Activated T-cell treated with anti-CD3 and anti-CD28 coated beads for 48 hours (primary cell): ENCODE results near the gene ARL15.

Source experiments
- DNase-seq: peaks from one replicate; pipeline ENCODE4 v3.0.0-alpha.2; 2020; ENCODE audit warnings: low read depth

ARL15 gene

GRCh38 chr5:53936481-53937352 is 373.7 kb downstream of the ARL15 start:
- no peak for DNase-seq

GRCh38 chr5:53934151-53934820 is 376.1 kb downstream of the ARL15 start:
- no peak for DNase-seq

GRCh38 chr5:53932351-53932750 is 378.0 kb downstream of the ARL15 start:
- DNase-seq, result no peak

DNA sequence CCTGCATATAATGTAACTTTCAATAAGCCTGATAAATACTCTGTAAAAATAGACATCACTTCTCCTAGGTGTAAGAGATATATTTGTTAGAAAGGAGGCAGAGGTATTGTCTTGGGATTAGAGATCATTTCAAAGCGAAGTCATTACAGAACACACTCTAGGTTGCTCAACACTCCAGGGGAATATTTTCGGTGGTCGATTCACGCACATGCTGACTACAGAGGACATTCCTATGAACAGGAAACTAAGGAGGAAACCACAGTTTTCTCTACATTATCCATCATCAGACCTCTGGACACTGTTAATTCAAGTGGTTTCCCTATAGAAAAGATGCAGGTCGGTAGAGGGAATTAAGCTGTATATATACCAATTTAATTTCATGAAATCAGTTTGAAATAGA is 379.9 kb downstream of the ARL15 start:
- DNase-seq, result no peak

GRCh38 chr5:53929570-53929969 is 380.8 kb downstream of the ARL15 start:
- no peak for DNase-seq

GRCh38 chr5:53929152-53929551 is 381.2 kb downstream of the ARL15 start:
- no peak for DNase-seq

- no peak for DNase-seq
Measured at GRCh38 chr5:53928641-53929040, 381.7 kb downstream of the ARL15 start.

- DNase-seq, result no peak
Measured at GRCh38 chr5:53927668-53928247, 382.6 kb downstream of the ARL15 start.

DNA sequence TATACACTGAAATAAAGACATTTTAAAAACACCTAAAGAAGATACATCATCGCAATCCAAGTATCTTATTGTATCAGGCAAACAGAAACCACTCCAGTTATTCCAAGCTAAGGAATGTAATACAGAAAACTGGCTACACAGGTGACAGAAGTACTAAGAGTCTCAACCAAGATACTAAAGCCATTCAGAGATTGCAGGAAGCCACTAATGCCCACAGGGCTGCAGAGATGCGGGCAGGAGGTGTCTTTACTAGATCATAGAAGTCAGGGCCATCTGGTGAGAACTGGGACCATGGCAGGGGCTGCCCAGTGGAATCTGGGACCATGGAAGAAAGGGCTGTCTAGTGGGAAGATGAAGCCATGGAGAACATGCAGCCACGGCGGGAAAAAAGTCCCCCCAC is 384.3 kb downstream of the ARL15 start:
- no peak for DNase-seq

DNA sequence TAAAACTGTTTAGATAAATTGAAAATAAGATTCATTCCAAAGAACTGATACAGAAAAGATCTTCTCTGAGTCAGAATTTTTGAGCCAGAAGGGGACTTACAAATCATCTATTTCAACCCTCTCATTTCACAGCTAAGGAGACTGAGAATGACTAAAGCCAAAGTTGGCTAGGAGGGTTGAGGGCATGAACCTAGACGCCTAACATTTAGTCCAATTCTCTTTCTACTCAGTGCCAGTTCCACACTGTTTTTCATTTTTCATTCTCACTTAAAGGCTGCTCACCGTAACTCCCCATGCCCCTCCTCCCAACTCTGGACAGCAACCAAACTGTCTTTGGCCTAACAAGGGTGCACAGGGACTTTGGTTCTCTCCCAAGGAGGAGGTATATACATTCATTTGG is 386.0 kb downstream of the ARL15 start:
- no peak for DNase-seq

GRCh38 chr5:53923961-53924360 is 386.4 kb downstream of the ARL15 start:
- no peak for DNase-seq

GRCh38 chr5:53922508-53923498 is 387.6 kb downstream of the ARL15 start:
- DNase-seq, result no peak

GRCh38 chr5:53917826-53918225 is 392.5 kb downstream of the ARL15 start:
- no peak for DNase-seq

GRCh38 chr5:53917095-53917494 is 393.3 kb downstream of the ARL15 start:
- DNase-seq, result no peak

GRCh38 chr5:53915120-53915519 is 395.3 kb downstream of the ARL15 start:
- no peak for DNase-seq

DNA sequence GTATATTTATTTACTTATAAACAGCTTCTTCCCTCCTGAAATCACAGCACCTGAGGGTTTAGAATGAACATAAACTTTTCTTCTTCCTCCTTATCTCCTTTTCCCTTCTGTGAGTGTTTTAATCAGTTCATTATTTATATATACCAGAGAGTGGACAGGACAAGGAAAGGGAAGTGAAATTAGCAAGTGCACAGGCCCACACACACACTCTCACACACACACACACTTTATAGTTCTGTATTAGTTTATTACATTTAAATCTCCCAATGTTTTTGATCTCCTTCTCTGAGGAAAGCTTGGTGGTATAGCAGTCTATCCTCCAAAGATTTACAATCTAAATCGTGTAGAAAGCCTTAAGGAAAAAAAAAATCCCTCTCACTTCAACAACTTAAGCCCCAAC is 396.4 kb downstream of the ARL15 start:
- DNase-seq, result no peak

DNA sequence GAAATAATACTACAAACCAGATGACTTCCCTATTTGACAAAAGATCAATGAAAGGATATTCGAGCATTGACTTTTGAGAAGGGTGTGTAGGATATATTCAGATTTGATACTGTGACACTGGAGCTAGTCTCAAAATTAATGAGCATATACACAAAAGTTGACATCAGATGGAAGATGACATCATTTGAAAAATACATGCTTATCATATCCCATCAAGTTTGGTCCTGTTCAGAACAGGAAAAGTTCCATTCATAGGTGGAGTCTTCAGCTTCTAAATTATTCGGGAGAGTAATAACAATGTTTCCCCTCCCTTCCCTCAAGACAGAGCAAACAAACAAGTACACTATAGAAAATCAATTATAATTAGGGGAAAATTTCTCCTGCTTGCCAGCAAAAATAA is 401.6 kb downstream of the ARL15 start:
- no peak for DNase-seq

DNA sequence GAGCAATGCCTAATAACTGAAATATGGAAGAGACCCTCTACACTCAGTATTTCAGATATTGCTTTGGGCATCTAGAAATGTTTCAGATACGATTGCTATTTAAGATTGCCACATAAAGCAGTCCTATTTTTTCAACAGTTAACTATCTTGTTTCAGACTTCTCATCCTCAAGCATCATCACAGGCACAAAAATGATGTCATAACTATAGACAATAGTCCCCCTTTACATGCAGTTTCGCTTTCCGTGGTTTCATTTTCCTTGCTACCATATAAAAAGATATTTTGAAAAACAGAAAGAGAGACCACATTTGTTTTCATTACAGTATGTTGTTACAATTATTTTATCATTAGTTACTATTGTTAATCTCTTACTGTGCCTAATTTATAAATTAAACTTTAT is 402.5 kb downstream of the ARL15 start:
- no peak for DNase-seq

- DNase-seq, result no peak
Measured at GRCh38 chr5:53906736-53907135, 403.6 kb downstream of the ARL15 start.

DNA sequence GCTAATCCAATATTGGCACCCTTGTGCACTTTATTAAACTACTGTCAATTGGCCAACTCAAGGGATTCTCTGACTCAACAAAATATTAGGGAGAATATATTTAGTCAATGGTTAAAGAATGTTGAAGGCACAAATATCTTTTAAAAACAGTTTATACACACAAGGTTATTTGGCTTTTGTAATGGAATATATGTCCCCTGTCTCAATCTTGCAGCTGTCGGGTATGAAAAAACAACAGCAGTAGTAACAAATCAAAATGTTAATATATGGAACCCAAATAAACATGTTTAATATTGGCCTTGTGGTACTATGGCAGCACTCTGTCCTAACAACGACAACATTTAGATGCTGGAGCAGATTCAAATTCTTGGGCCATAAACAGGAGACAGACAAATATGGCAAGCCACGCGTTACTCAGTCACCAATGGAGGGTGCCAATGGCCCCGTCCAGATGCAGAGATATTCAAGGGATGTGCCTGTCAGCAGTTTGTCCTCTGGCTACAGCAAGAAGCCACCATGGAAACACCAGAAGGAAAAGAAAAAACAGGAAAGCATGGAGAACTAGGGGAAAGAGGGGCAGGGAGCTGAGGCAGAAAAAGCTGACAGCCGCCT is 408.0 kb downstream of the ARL15 start:
- no peak for DNase-seq

- DNase-seq, result no peak
Measured at GRCh38 chr5:53900677-53901076, 409.7 kb downstream of the ARL15 start.
